GM12892 (cell line): ENCODE measurements around the gene STK33.

ENCODE experiments used
- DNase-seq: peaks from one replicate; pipeline ENCODE4 v3.0.0; 2011; ENCODE audit not compliant: insufficient read length
- FAIRE-seq: peaks from 2 replicates; lab custom pipeline; 2011; peaks lifted over from hg19 to GRCh38; lab: Jason Lieb, UNC
- POLR2A ChIP-seq: IDR thresholded peaks from 2 replicates; pipeline ENCODE4 v1.6.1; 2011; ENCODE audit warnings: low read depth, low read length, control low read depth
- POLR2AphosphoS5 ChIP-seq: IDR thresholded peaks from 2 replicates; pipeline ENCODE4 v1.6.1; 2011; ENCODE audit warnings: low read depth, low read length, control low read depth
- TAF1 ChIP-seq: IDR thresholded peaks from 2 replicates; pipeline ENCODE4 v1.6.1; 2011; ENCODE audit warnings: low read depth, mild to moderate bottlenecking, control low read depth, low read length, borderline replicate concordance

The STK33 gene

DNA sequence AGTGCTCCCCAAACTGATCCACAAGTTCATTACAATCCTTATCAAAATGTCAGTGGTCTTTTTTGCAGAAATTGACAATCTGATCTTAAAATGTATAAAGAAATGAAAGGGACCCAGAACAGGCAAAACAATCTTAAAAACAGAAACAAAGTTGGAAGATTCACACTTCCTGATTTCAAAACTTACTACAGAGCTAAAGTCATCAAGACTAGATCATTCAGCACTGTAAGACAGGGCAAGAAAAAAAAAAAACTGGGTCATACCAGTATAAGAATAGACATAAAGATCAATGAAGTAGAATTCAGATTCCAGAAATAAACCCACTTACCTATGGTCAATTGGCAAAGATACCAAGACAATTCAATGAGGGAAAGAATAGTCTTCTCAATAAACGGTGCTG is 4.5 kb upstream of the STK33 start:
- DNase-seq (no peak), FAIRE-seq (no peak)
- TF ChIP-seq POLR2A (no peak), POLR2AphosphoS5 (no peak), TAF1 (no peak)

DNA sequence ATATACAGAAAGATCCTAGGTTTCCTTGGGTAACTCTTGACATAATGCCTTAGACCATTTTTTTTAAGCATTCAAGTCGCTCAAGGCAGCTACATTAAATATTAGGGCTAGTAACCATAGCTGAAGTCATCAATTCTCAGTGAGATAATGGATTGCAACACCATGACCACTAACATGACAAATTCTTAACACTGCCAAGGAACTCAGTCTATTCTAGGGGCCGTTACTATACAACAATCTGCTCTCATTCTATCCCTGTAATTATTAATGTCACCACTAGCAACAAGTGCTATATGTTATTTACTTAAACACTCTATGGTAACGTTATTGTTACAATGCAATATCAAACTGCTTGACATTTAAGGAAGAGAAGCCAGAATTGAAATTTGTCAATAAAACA is 3.2 kb upstream of the STK33 start:
- TF ChIP-seq POLR2A (no peak), TAF1 (no peak), POLR2AphosphoS5 (no peak)
- FAIRE-seq, result no peak
- DNase-seq, result no peak

DNA sequence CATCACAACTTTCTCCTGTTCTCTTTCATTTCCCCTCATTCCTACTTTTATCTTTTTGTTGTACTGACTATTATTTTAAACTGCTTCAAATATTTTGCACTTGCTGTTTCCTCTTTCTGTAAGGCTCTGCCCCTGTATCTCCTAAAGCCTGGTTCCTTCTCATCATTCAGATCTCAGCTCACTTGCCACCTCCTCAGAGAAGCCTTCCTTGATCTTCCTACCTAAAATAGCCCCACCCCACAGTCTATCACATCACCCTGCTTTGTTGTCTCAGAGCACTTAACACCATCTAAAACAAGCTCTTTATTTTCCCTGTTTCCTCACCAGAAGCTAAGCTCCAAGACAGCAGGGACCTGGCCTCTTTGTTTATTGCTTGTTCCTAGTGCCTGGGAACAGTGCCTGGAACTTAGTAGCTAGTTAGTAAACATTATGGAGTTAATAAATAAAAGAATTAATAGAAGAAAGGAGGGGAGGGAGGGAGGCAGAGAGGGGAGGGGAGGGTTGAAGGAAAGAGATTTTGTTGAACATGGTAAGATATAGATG is 2.5 kb upstream of the STK33 start:
- TF ChIP-seq TAF1 (no peak), POLR2AphosphoS5 (no peak), POLR2A (no peak)
- DNase-seq (no peak), FAIRE-seq (no peak)

DNA sequence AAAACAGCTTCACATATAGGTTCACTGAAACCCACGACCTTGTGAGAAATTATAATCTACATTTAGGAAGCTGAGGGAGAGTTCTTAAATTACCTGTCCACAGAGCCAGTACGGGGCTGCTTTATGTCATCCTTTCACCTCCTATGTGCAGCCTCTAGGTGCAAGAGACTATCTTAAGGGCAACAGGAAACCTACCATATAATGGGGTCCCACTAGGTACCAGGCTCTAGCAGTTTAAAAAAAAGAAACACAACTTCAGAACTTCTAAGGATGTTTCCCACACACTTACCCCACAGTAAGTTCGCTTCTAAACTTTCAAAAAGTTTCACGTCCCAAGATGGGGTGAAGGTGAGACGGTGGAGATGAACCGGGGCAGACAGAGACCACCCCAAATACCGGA is 573 bp downstream of the STK33 start:
- FAIRE-seq (no peak), DNase-seq (no peak)
- TF ChIP-seq POLR2A (no peak), POLR2AphosphoS5 (no peak), TAF1 (no peak)

DNA sequence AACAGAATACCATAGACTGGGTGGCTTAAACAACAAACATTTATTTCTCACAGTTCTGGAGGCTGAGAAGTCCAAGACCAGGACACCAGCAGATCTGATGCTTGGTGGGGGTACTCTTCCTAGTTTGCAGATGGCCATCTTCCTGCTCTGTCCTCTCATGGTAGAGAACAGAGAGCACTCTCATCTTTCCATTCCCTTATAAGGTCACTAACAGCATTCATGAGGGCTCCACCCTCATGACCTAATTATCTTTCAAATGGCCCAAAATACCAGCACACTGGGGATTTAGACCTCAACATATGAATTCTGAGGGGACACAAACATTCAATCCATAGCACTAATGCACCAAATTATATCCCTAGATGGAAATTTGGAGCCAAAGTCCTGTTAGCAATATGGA is 6.1 kb downstream of the STK33 start:
- TF ChIP-seq POLR2A (no peak), POLR2AphosphoS5 (no peak), TAF1 (no peak)
- FAIRE-seq (peak; percentile 17), DNase-seq (no peak)

DNA sequence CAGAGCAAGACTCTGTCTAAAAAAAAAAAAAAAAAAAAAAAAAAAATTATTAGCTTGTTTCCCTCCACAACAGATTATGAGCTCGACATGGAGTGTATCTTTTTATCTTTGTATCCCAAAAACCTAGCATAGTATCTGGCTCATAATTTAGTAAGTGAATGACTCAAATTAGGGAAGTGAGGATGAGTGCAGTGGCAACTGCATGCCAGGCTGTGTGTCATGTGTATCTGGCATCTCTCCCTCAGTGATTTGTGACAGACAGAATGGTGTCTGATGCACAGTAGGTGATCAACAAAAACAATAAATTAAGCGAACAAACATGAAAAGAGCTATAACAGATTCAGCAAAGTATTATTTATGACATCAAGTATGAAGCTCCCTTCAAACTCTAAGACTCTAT is 7.2 kb downstream of the STK33 start:
- FAIRE-seq (no peak), DNase-seq (no peak)
- TF ChIP-seq POLR2AphosphoS5, result no peak
- TF ChIP-seq POLR2A, result no peak
- TF ChIP-seq TAF1, result no peak

DNA sequence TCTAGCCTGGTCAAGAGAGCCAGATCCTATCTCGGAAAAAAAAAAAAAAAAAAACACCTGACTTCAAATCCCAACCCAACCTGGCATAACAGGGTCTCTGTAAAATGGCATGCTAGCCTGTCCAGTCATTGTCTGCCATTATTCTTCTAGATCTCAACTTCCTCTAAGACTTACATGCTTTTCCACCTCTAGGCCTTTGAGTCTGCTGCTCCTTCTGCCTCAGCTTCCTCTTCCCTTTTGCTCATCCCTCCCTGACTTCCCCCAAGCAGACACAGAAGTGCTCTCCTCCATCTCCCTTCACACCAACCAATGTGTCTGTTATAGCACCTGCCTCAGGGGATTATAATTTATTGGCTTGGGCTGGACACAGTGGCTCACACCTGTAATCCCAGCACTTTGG is 7.8 kb downstream of the STK33 start:
- peak; percentile 21 for FAIRE-seq
- TF ChIP-seq TAF1, result no peak
- no peak for TF ChIP-seq POLR2A
- TF ChIP-seq POLR2AphosphoS5, result no peak
- DNase-seq, result no peak

DNA sequence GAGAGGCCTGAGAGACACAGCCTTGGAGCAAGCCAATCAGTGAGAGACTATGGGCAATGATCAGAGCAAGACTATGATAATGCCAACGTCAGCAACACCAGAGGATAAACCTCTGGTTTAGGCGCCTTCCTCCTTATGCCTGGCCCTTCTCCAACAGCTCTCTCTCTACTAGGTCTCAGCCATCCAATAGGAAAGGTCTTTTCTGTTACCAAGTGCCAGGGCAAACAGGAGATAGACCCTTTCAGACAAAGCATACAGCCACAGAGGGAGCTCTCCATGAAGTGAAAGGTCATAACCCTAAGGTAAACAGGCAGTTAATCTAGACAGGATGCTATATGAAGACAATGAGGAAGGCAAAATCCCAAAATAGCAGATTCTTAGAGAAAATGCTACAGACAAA is 9.5 kb downstream of the STK33 start:
- TF ChIP-seq TAF1 (no peak), POLR2AphosphoS5 (no peak), POLR2A (no peak)
- FAIRE-seq (no peak), DNase-seq (no peak)

DNA sequence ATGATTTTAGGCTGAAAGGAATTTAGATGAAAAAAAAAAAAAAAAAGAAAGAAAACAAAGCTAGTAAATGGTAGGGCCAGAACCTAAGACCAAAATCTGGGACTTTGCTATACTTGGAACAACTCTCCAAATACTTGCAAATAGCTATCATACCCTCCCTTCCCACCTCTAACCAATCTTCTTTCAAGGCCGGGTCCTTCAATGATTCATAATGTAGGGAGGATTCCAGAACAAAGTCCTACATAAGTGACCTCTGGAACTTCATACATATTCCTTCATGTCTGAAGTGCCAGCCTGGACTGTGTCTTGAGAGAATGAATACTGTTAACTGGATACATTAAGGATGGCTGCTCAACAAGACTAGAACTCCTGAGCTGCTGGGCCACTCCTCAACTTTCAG is 9.9 kb downstream of the STK33 start:
- FAIRE-seq (no peak), DNase-seq (no peak)
- TF ChIP-seq POLR2AphosphoS5, result no peak
- no peak for TF ChIP-seq POLR2A
- no peak for TF ChIP-seq TAF1

DNA sequence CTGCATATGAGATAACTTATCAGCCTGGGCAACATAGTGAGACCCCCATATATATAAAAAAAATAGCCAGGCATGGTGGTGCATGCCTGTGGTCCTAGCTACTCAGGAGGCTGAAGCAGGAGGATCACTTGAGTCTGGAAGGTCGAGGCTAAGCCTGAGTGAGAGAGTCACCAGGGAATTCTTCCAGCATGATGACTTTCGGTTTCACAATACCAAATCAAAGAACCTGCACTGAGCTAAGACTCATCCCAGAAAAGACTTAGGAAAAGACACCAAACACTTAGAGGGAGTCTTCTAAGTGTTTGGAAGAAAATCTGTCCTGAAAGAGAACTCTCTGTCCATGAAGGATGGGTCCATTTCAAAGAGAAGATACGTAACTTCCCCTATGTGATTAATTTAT is 12.7 kb downstream of the STK33 start:
- TF ChIP-seq POLR2AphosphoS5 (no peak), TAF1 (no peak)
- no peak for FAIRE-seq
- DNase-seq, result no peak

DNA sequence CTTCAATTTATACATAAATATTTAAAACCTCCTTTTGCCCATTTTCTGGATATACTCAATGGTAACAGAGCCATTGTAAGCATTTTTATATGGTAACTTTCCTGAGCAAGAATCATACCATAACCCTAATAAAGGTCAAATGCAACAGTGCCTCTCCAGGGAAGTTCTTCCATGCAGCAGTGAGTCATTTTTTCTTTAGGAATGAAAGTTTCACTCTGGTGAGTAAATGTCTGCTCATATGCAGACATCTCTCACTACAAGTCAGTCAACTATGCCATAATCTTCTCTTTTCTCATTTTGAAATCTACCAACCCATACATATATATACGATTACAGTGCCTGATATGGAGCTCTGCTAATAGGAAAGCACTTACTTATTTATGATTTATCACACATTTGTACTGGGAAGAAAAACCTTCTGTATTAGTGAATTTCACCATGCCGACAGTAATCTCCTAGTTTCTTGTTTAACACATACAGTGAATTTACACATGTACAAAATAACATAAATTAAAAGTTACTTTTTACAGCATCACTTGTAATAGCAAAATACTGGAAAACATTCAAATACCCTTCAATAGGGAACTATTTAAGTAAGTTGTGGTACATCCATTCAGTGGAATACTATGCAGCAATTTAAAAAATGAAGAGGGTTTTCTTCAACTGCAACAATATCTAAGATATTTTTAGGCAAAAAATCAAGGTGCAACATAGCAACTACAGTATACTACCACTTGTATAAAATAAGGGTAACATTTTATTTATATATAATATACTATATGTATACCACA is 16.0 kb downstream of the STK33 start:
- TF ChIP-seq TAF1 (no peak), POLR2AphosphoS5 (no peak), POLR2A (no peak)
- DNase-seq, result no peak
- no peak for FAIRE-seq

DNA sequence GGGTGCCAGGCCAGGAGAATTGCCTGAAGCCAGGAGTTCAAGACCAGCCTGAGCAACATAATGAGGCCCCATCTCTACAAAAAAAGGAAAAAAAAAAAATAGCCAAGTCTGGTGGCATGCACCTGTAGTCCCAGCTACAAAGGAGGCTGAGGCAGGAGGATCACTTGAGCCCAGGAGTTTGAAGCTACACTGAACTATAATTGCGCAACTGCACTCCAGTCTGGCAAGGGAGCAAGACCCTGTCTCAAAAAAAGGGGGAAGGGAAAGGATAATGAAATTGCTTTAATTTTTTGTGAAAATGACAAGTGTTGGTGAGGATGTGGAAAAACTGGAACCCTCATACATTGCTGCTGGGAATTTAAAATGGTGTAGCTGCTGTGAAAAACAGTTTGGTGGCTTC is 19.2 kb downstream of the STK33 start:
- TF ChIP-seq POLR2AphosphoS5 (no peak), TAF1 (no peak), POLR2A (no peak)
- DNase-seq (no peak), FAIRE-seq (no peak)
